Left lung (tissue), 10 donors: Measurements from ENCODE around the gene FILIP1L. TPM values are rescaled to one million over a fixed set of nuclear protein-coding genes. Genes with fewer than 3 reads are reported as not detected.

Experiments
- ATAC-seq: fragments of 200-7000 bp; cut with Tn5 transposase; one replicate; pipeline ENCODE4 v1.9.1; 2020; ENCODE audit warnings: moderate library complexity
- DNase-seq, 4 donors: peaks; one replicate each; pipeline ENCODE4 v3.0.0-alpha.2; 2013 to 2020
- H3K27ac ChIP-seq, 2 donors: fragments of 200-600 bp; sonication (generic) in 1 of 2; one replicate each; pipeline versions ENCODE4 v1.5.0 to v1.8.0; 2020 to 2021
- H3K27me3 ChIP-seq, 2 donors: fragments of 200-600 bp; sonication (generic) in 1 of 2; one replicate each; pipeline versions ENCODE4 v1.5.0 to v1.8.0; 2020 to 2021
- H3K36me3 ChIP-seq, 2 donors: fragments of 200-600 bp; sonication (generic) in 1 of 2; one replicate each; pipeline versions ENCODE4 v1.5.0 to v1.8.0; 2020 to 2021
- H3K4me1 ChIP-seq, 2 donors: fragments of 200-600 bp; one replicate each; pipeline ENCODE4 v1.8.0; 2021
- H3K4me3 ChIP-seq, 2 donors: fragments of 200-600 bp; sonication (generic) in 1 of 2; one replicate each; pipeline versions ENCODE4 v1.5.0 to v1.8.0; 2020 to 2021; ENCODE audit warnings: mild to moderate bottlenecking in 1 of 2
- H3K9me3 ChIP-seq, 2 donors: fragments of 200-600 bp; sonication (generic) in 1 of 2; one replicate each; pipeline versions ENCODE4 v1.5.0 to v1.8.0; 2020 to 2021
- intact Hi-C, 2 donors: fragments of 100-400 bp; cut with DNase I; formaldehyde crosslinking; loops; one replicate each; pipeline versions ENCODE4 v1.11.2 to v1.14.2; 2022
- polyA plus RNA-seq, 6 donors: library from polyadenylated mRNA; unstranded; fragments of 120-200 nt; gene quantifications; one replicate each; pipeline ENCODE4 v1.2.1, GENCODE V29; 2013; ENCODE audit not compliant: insufficient read length in 6 of 6
- total RNA-seq, 2 donors: library from RNA; stranded (reverse); fragmentation: NEBNext Ultra II Directional; extraction: Animal tissue kit (Norgen Biotek cat#: 25700); gene quantifications; one replicate each; pipeline ENCODE4 v1.2.1, GENCODE V29; 2021
- TF ChIP-seq, protein P1 (sequence below), 2 donors: fragments of 200-600 bp; sonication (generic) in 1 of 2; IDR thresholded peaks; one replicate each; pipeline versions ENCODE4 v1.5.0 to v1.8.0; 2021; ENCODE audit warnings: antibody characterized with exemption in 2 of 2
- donor health status: DM: no; HTN: yes; CAD: no.
- donor health status: DM: no; HTN: no; CAD: no.

The FILIP1L gene
- total and polyA plus RNA-seq, 8 donors: 10.6 to 68.9 (median 14.8) TPM

DNA sequence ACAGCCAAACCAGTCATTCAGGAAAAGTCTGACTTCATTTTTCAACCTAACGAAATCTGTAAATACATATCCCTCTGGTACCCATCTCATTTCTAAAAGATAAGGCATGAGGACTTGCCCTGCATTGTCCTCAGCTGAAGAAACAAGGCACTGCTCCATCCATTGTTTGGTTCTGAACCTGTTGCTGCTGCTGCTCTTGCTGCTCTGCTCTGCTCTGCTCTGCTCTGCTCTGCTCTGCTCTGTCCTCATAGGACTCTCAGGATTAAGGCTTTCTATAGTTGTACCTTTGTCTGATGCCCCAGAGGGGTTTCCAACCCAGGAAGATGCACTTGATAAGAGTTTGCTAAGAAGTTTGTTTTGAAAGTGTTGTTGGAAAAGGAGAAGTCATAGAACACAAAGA, 258.4 kb downstream of the FILIP1L start:
- no peak overlapping the region for H3K27ac ChIP-seq
- no peak for DNase-seq
- no peaks in the 10 kb centered on the region for H3K27me3 ChIP-seq
- peaks cover 9 to 13% of the 10 kb centered on the region in 2 donors for H3K4me1 ChIP-seq
- intact Hi-C loops: no loop called here
- no peaks in the 10 kb centered on the region for H3K36me3 ChIP-seq
- TF ChIP-seq, protein P1, sequence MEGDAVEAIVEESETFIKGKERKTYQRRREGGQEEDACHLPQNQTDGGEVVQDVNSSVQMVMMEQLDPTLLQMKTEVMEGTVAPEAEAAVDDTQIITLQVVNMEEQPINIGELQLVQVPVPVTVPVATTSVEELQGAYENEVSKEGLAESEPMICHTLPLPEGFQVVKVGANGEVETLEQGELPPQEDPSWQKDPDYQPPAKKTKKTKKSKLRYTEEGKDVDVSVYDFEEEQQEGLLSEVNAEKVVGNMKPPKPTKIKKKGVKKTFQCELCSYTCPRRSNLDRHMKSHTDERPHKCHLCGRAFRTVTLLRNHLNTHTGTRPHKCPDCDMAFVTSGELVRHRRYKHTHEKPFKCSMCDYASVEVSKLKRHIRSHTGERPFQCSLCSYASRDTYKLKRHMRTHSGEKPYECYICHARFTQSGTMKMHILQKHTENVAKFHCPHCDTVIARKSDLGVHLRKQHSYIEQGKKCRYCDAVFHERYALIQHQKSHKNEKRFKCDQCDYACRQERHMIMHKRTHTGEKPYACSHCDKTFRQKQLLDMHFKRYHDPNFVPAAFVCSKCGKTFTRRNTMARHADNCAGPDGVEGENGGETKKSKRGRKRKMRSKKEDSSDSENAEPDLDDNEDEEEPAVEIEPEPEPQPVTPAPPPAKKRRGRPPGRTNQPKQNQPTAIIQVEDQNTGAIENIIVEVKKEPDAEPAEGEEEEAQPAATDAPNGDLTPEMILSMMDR (IDR thresholded peaks at IDR 0.05): no peak
- H3K4me3 ChIP-seq: no peak overlapping the region
- ATAC-seq: no peak
- no peaks in the 10 kb centered on the region for H3K9me3 ChIP-seq

DNA sequence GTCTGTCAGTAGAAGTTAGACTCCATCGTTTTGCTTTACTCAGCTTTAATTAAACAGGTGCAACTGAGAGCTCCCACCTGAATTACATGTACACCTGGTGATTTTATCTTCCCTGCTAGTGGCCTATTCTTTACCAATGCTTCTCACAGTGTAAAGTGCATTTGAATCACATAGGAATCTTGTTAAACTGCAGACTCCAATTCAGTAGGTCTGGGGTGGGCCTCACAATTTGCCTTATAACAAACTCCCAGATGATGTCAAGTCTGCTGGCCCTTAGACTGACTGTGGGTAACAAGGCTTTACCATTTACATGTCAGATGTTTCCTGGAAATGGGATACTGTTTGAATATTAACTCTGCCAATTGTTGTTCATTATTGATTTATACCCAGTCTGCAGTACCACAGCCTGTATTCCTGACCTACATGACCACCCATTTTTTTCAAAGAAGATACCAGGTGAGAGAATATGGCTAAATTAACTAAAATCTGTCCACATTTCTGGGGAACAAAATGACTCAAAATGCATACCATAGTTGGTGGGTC, 259.5 kb downstream of the FILIP1L start:
- TF ChIP-seq, protein P1 (IDR thresholded peaks at IDR 0.05): no peak
- intact Hi-C loops: no loop called here
- Histone ChIP-seq H3K4me1 (peaks cover 0 to 7% of the 10 kb centered on the region in 2 donors), H3K36me3 (peaks cover 0 to 8% of the 10 kb centered on the region in 2 donors), H3K27ac (no peak overlapping the region), H3K4me3 (no peak overlapping the region), H3K27me3 (no peaks in the 10 kb centered on the region), H3K9me3 (no peaks in the 10 kb centered on the region)
- DNase-seq (no peak), ATAC-seq (no peak)

DNA sequence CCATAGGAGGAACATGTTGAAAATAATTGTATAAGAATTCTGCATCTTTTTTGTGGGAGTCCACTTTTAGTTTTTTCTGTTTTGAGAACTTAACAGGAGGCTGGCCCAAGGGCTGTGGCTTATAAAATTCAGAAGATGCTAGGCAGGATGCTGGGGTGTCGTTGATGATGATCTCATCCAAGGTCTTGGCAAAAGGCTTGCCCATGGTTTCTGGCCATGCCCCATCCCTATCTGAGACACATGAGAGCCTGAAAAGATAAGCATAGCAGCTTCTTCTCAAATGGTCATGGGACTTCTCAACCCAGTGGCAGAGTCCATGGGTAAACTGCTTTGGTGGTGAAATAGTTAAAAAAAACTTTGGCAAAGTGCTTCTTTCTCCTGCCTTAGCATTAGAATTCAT, 261.4 kb downstream of the FILIP1L start:
- no peak for ATAC-seq
- TF ChIP-seq, protein P1 (IDR thresholded peaks at IDR 0.05): no peak
- peaks cover 0 to 8% of the 10 kb centered on the region in 2 donors for H3K36me3 ChIP-seq
- H3K27me3 ChIP-seq: no peaks in the 10 kb centered on the region
- DNase-seq: no peak
- no peaks in the 10 kb centered on the region for H3K9me3 ChIP-seq
- intact Hi-C loops: no loop called here
- no peak overlapping the region for H3K27ac ChIP-seq
- H3K4me3 ChIP-seq: no peak overlapping the region
- H3K4me1 ChIP-seq: no peaks in the 10 kb centered on the region

DNA sequence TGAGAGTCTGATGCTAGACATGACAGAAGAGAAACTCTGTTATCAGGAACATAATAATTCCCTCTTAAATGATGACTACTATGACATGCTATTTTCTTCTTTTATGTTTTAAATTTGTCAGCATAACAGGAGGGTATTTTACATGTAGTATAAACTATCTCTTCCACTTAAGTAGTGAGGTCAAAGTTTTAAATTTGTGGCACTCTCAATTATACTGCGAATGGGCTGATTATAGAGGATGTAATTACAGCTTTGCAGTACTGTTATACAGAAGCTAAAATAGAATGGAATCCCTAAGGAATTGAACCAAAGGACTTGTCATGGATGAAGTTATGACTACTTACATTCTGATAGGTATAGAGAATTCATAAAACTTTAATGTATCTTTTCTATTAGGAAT, 262.3 kb downstream of the FILIP1L start:
- Histone ChIP-seq H3K36me3 (peaks cover 0 to 8% of the 10 kb centered on the region in 2 donors), H3K4me3 (no peak overlapping the region), H3K27me3 (no peaks in the 10 kb centered on the region), H3K9me3 (no peaks in the 10 kb centered on the region), H3K4me1 (peaks cover under 1 to 5% of the 10 kb centered on the region in 2 donors), H3K27ac (no peak overlapping the region)
- intact Hi-C loops: no loop called here
- ATAC-seq (no peak), DNase-seq (no peak)
- TF ChIP-seq, protein P1 (IDR thresholded peaks at IDR 0.05): no peak

DNA sequence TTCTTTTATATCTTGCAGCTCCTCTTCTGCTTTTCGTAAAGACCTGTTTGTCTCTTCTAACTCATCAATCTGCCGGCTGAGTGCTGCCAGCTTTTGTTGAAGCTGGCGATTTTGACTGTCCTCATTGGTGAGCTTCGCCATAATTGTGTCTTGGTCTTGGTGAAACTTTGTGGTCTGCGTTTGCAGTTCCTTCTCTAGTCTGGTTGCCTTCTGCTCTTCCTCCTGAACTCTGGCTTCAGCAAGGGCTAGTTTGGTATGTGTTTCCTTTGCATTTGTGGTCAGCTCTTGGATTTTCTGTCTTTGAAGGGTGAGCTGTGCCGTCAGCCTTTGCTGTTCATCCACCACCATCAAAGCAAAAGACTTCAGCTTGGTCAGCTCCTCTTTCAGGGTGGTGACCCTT, 263.7 kb downstream of the FILIP1L start:
- no peaks in the 10 kb centered on the region for H3K27me3 ChIP-seq
- no peak overlapping the region for H3K4me3 ChIP-seq
- DNase-seq (no peak), ATAC-seq (no peak)
- H3K27ac ChIP-seq: no peak overlapping the region
- peaks cover 7% of the 10 kb centered on the region in 2 donors for H3K4me1 ChIP-seq
- peaks cover 0 to 8% of the 10 kb centered on the region in 2 donors for H3K36me3 ChIP-seq
- TF ChIP-seq, protein P1 (IDR thresholded peaks at IDR 0.05): no peak
- no peaks in the 10 kb centered on the region for H3K9me3 ChIP-seq
- intact Hi-C loops: no loop called here
